Trophoblast cell (in vitro differentiated cells and primary cell): ENCODE results near the gene MMAA. TPM values are rescaled to one million over a fixed set of nuclear protein-coding genes. Genes with fewer than 3 reads are reported as not detected.
"Not testable (repeated sequence)": the region's sequence is repeated elsewhere in the genome, so short reads cannot be mapped to it uniquely, and the experiment has no call there.

Experiments used
- DNase-seq, 2 donors: peaks; one replicate each; pipeline ENCODE4 v3.0.0-alpha.2; 2016
- H2AFZ ChIP-seq: 2 replicates; pipeline ENCODE4 v1.6.1; 2013; ENCODE audit warnings: low read length, moderate library complexity, mild to moderate bottlenecking; ENCODE audit not compliant: insufficient read depth, poor library complexity
- H2AK5ac ChIP-seq: 2 replicates; pipeline ENCODE4 v1.6.1; 2013; ENCODE audit warnings: mild to moderate bottlenecking, low read length
- H2BK120ac ChIP-seq: 2 replicates; pipeline ENCODE4 v1.6.1; 2013; ENCODE audit warnings: low read length, mild to moderate bottlenecking, moderate library complexity; ENCODE audit not compliant: insufficient read depth, poor library complexity
- H2BK12ac ChIP-seq: 2 replicates; pipeline ENCODE4 v1.6.1; 2013; ENCODE audit warnings: mild to moderate bottlenecking, low read length, moderate library complexity
- H2BK5ac ChIP-seq: 2 replicates; pipeline ENCODE4 v1.6.1; 2013; ENCODE audit warnings: low read length, low read depth, moderate library complexity, mild to moderate bottlenecking; ENCODE audit not compliant: poor library complexity
- H3K14ac ChIP-seq: 2 replicates; pipeline ENCODE4 v1.6.1; 2013; ENCODE audit warnings: mild to moderate bottlenecking, low read length
- H3K18ac ChIP-seq: 2 replicates; pipeline ENCODE4 v1.6.1; 2013; ENCODE audit warnings: mild to moderate bottlenecking, low read length
- H3K23ac ChIP-seq: 2 replicates; pipeline ENCODE4 v1.6.1; 2013; ENCODE audit warnings: low read length
- H3K27ac ChIP-seq: 2 replicates; pipeline ENCODE4 v1.5.1; 2013; ENCODE audit warnings: low read depth, mild to moderate bottlenecking, inconsistent platforms, low read length, moderate library complexity
- H3K27me3 ChIP-seq: 2 replicates; pipeline ENCODE4 v1.6.1; 2013; ENCODE audit warnings: inconsistent platforms, mild to moderate bottlenecking, low read length, moderate library complexity; ENCODE audit not compliant: insufficient read depth
- H3K36me3 ChIP-seq, 2 experiments: 1 replicate in 1 of 2; 2 replicates in 1 of 2; pipeline ENCODE4 v1.6.1; 2013; ENCODE audit warnings: low read length in 2 of 2, mild to moderate bottlenecking in 2 of 2, moderate library complexity in 1 of 2; ENCODE audit not compliant: insufficient read depth in 2 of 2, control insufficient read depth in 1 of 2
- H3K4ac ChIP-seq: 2 replicates; pipeline ENCODE4 v1.6.1; 2013; ENCODE audit warnings: low read depth, mild to moderate bottlenecking, low read length, moderate library complexity
- H3K4me1 ChIP-seq, 2 experiments: 1 replicate in 1 of 2; 2 replicates in 1 of 2; pipeline ENCODE4 v1.6.1; 2013; ENCODE audit warnings: low read length in 2 of 2, mild to moderate bottlenecking in 2 of 2, moderate library complexity in 1 of 2; ENCODE audit not compliant: insufficient read depth in 2 of 2, control insufficient read depth in 1 of 2
- H3K4me2 ChIP-seq: 2 replicates; pipeline ENCODE4 v1.6.1; 2013; ENCODE audit warnings: inconsistent platforms, mild to moderate bottlenecking, low read length, moderate library complexity
- H3K4me3 ChIP-seq: 2 replicates; pipeline ENCODE4 v1.5.1; 2013; ENCODE audit warnings: mild to moderate bottlenecking, low read depth, low read length, inconsistent platforms
- H3K79me1 ChIP-seq: one replicate; pipeline ENCODE4 v1.6.1; 2013; ENCODE audit warnings: low read length
- H3K79me2 ChIP-seq: 2 replicates; pipeline ENCODE4 v1.6.1; 2013; ENCODE audit warnings: low read length, mild to moderate bottlenecking; ENCODE audit not compliant: control insufficient read depth, insufficient read depth, poor library complexity
- H3K9ac ChIP-seq: 2 replicates; pipeline ENCODE4 v1.6.1; 2013; ENCODE audit warnings: mild to moderate bottlenecking, low read length
- H3K9me3 ChIP-seq: 2 replicates; pipeline ENCODE4 v1.6.1; 2013; ENCODE audit warnings: low read depth, mild to moderate bottlenecking, control low read depth, inconsistent platforms, low read length; ENCODE audit not compliant: insufficient read depth
- H4K12ac ChIP-seq: 2 replicates; pipeline ENCODE4 v1.6.1; 2013; ENCODE audit warnings: low read depth, mild to moderate bottlenecking, low read length, moderate library complexity
- H4K8ac ChIP-seq: 2 replicates; pipeline ENCODE4 v1.6.1; 2013; ENCODE audit warnings: low read depth, mild to moderate bottlenecking, low read length, moderate library complexity
- H4K91ac ChIP-seq: one replicate; pipeline ENCODE4 v1.6.1; 2013; ENCODE audit warnings: low read depth, mild to moderate bottlenecking, low read length, moderate library complexity
- WGBS: extraction: QIAGEN DNeasy Blood & Tissue Kit; methylation state at CpG from one replicate; pipeline ENCODE4 v1.1.7; 2013; ENCODE audit warnings: missing lambda C conversion rate; ENCODE audit not compliant: insufficient read length, insufficient coverage; ENCODE audit errors: extremely low coverage; 5-methylcytosine and 5-hydroxymethylcytosine counted together
- polyA plus RNA-seq: library from polyadenylated mRNA; stranded (reverse); fragments of 200-250 nt; gene quantifications from 2 replicates; pipeline ENCODE4 v1.2.3, GENCODE V29; 2013

The MMAA gene
- polyA plus RNA-seq = 3.3 and 3.8 TPM in 2 replicates

DNA sequence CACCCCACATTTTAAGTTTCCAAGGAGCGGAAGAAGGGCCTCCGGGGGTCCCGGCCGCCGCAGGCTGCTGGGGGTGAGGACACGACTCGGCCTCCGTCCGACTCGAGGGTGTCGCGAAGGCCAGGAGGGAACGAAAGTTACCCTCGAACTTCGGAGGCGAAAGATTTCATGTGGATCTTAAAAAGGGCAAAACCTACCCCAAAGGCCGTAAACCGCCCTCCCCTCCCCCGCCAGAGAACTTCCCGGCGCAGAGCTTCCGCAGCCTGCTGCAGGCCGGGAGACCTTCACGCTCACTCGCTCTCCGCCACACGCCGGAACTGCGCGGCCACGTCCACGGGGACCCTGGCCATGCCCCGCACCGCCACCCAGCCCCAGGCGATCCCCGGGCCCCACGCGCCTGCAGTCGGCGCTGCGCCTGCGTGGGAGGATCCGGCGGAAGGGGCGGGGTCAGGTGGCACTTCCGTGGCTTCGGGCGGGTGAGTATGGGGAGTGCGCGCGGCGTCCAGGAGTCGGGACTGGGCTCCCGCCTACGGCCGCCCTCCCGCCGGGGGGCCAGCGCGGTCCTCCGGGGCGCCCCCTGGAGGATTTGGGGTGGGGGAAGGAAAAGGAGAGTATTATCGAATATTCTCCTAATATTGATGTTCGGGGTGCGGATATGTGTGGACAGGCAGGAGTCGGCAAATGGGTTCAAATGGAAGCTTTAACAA is at the start of gene MMAA:
Gene MMAA, plus strand, starts transcription at position 454 of the 707 bp plus-strand sequence. CDS start 19,755 bp downstream, outside the sequence.
- peak within 1 kb of the TSS; percentile 84 for H3K9ac ChIP-seq
- peak within 1 kb of the TSS; percentile 81 for H2BK5ac ChIP-seq
- peaks cover 11% of the 10 kb centered on the region for H3K79me1 ChIP-seq
- H3K4me2 ChIP-seq = peak within 1 kb of the TSS; percentile 69
- H2AFZ ChIP-seq = peak within 1 kb of the TSS; percentile 70
- peak; percentile 88 to 94 for DNase-seq
- peak within 1 kb of the TSS; percentile 87 for H4K8ac ChIP-seq
- no peak within 1 kb of the TSS for H2AK5ac ChIP-seq
- peak within 1 kb of the TSS; percentile 90 for H3K4me3 ChIP-seq
- peak within 1 kb of the TSS; percentile 80 for H3K27ac ChIP-seq
- peak within 1 kb of the TSS; percentile 59 for H3K4ac ChIP-seq
- no peaks in the 10 kb centered on the region for H3K27me3 ChIP-seq
- no peaks in the 10 kb centered on the region for H3K9me3 ChIP-seq
- H3K4me1 ChIP-seq = no peaks in the 10 kb centered on the region
- peak within 1 kb of the TSS; percentile 42 for H3K18ac ChIP-seq
- no peak within 1 kb of the TSS for H3K23ac ChIP-seq
- H4K91ac ChIP-seq = peak within 1 kb of the TSS; percentile 82
- H3K14ac ChIP-seq = peak within 1 kb of the TSS; percentile 81
- peak within 1 kb of the TSS; percentile 47 for H2BK120ac ChIP-seq
- peak within 1 kb of the TSS; percentile 55 for H4K12ac ChIP-seq
- WGBS = no CpG with 5 or more reads among the region's 66 CpGs
- H3K79me2 ChIP-seq = peaks cover 4% of the 10 kb centered on the region
- no peaks in the 10 kb centered on the region for H3K36me3 ChIP-seq
- no peak within 1 kb of the TSS for H2BK12ac ChIP-seq

DNA sequence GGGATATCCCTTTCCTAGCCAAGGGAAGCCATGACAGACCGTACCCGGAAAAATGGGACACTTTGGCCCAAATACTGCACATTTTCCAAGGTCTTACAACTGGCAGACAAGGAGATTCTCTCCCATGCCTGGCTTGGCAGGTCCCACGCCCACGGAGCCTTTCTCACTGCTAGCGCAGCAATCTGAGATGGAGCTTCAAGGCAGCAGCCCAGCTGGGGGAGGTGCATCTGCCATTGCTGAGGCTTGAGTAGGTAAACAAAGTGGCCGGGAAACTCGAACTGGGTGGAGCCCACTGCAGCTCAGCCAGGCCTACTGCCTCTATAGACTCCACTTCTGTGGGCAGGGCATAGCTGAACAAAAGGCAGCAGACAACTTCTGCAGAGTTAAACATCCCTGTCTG is 44.6 kb upstream of the MMAA start:
- not testable (repeated sequence) for H4K12ac ChIP-seq, H3K4me2 ChIP-seq, H4K8ac ChIP-seq, H3K27ac ChIP-seq, H3K4me3 ChIP-seq, H3K4ac ChIP-seq, H3K27me3 ChIP-seq, H2BK120ac ChIP-seq, DNase-seq, H3K36me3 ChIP-seq, H3K4me1 ChIP-seq, H2BK12ac ChIP-seq, H2BK5ac ChIP-seq, H3K9ac ChIP-seq, H3K14ac ChIP-seq, H4K91ac ChIP-seq, H3K9me3 ChIP-seq, H2AFZ ChIP-seq, H3K18ac ChIP-seq, H3K79me2 ChIP-seq, H2AK5ac ChIP-seq, H3K79me1 ChIP-seq, H3K23ac ChIP-seq
- WGBS = no CpG with 5 or more reads among the region's 7 CpGs

DNA sequence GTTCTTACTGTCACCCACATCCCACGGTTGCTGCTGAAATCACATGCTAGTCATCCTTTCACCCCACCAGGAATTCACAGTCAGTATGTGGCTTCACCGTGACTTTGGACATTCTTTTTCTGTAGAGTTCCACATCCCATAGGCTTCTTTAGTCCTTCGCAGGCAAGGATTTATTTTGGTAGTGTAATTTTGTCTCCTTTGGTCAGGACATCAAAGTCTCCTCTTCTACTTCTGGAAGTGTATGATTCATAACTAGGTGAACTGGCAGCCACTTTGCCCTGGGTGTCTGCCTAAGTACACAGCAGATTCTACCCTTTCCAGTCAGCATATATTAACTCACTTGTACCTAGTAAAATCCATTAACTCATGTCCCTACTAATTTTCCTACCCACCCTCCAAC is 38.3 kb upstream of the MMAA start:
- Histone ChIP-seq H2BK120ac (no peak overlapping the region), H3K4ac (no peak overlapping the region), H3K9me3 (no peaks in the 10 kb centered on the region), H2AFZ (no peak overlapping the region), H2AK5ac (no peak overlapping the region), H2BK12ac (no peak overlapping the region), H3K14ac (no peak overlapping the region), H2BK5ac (no peak overlapping the region), H4K91ac (no peak overlapping the region), H3K4me3 (no peak overlapping the region), H3K79me1 (no peaks in the 10 kb centered on the region), H3K27me3 (no peaks in the 10 kb centered on the region), H3K18ac (no peak overlapping the region), H3K4me2 (no peak overlapping the region), H3K36me3 (no peaks in the 10 kb centered on the region), H3K27ac (no peak overlapping the region), H3K23ac (no peak overlapping the region), H3K9ac (no peak overlapping the region), H3K4me1 (no peaks in the 10 kb centered on the region), H3K79me2 (no peaks in the 10 kb centered on the region), H4K8ac (no peak overlapping the region), H4K12ac (no peak overlapping the region)
- DNase-seq = no peak
- WGBS = no CpG with 5 or more reads among the region's 3 CpGs

DNA sequence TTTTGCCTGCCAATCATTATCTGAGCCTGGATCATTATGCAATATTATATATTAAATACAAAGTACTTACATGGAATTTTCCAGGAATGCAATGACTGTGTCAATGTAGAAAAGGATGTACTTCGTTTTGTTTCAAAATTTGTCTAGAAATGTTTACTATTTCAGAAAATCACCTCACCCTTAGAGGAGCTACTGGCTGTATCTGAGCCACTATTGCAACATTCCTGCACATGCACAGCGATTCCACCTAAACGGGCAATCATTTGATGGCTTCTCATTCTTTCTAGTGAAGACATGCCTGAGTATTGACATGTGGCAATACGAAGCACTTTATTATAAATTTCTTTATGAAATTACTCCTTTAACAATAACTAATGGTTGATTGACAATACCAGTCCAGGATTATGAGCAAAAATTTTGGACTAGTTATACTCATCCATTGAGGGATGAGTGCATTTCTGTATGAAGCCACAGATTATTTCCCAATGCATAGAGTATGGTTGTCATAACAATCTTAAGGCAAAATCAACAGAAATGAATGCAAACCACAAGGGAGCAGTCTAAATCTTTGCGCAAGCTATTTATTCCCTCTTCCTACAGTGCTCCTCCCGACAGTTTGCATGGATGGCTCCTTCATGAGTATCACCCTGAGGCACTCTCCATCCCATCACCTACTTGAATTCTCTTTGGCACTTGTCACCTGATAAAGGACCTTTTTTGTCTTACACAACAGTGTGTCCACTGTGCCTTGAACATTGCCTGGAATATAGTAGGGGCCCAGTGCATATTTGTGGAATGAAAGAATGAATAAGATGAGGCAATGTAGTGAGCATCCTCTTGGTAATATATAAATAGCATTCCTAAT is 35.8 kb upstream of the MMAA start:
- Histone ChIP-seq H3K14ac (no peak overlapping the region), H2BK120ac (no peak overlapping the region)

More for the DNA sequence above, 35.8 kb upstream of the MMAA start:
- H3K23ac ChIP-seq = no peak overlapping the region
- no peak overlapping the region for H4K91ac ChIP-seq
- no peak overlapping the region for H3K4ac ChIP-seq
- no peak overlapping the region for H2BK5ac ChIP-seq
- H3K36me3 ChIP-seq = no peaks in the 10 kb centered on the region
- no peak overlapping the region for H2AK5ac ChIP-seq
- H3K79me1 ChIP-seq = no peaks in the 10 kb centered on the region
- no peak overlapping the region for H3K18ac ChIP-seq
- H3K27ac ChIP-seq = no peak overlapping the region
- H3K27me3 ChIP-seq = no peaks in the 10 kb centered on the region
- H4K12ac ChIP-seq = no peak overlapping the region
- no peaks in the 10 kb centered on the region for H3K79me2 ChIP-seq
- no peak overlapping the region for H3K4me2 ChIP-seq
- no peak overlapping the region for H2AFZ ChIP-seq
- no peaks in the 10 kb centered on the region for H3K4me1 ChIP-seq
- no peaks in the 10 kb centered on the region for H3K9me3 ChIP-seq
- no peak overlapping the region for H4K8ac ChIP-seq
- WGBS = no CpG with 5 or more reads among the region's 6 CpGs
- no peak overlapping the region for H3K4me3 ChIP-seq
- no peak overlapping the region for H2BK12ac ChIP-seq
- DNase-seq = peak; percentile 90 to 95
- H3K9ac ChIP-seq = no peak overlapping the region
